ENCODE data around the gene ANP32E.

The ANP32E gene

DNA sequence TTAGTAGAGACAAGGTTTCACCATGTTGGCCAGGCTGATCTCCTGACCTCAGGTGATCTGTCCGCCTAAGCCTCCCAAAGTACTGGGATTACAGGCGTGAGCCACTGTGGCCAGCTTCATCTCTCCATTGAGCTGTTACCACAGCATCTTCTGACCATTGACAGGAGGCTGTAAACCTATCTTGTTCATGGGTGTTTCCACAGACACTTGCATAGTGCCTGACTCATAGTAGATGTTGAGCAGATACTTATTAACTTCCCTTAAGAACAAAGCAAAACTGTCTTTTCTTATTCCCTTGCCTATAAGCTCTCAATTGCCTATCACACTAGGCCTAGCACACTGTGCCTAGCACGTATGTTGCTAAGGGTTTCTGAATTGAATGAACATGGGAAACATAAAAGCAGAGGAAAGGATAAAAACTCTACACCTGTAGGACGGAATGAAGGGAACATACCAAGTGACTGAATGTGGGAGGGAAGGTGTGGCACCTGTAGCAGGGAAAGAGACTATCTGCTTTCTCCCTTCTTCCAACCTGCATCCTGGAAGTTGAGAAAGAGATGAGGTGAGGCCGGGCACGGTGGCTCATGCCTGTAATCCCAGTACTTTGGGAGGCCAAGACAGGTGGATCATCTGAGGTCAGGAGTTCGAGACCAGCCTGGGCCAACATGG is 35.5 kb upstream of the ANP32E start:
- no peak for ATAC-seq
- TF ChIP-seq OSR1 (CRISPR knock-in tag; IDR thresholded peaks at IDR 0.05) (no peak), ARNTL (CRISPR knock-in tag; IDR thresholded peaks at IDR 0.05; ENCODE audit: borderline replicate concordance, low read depth) (no peak), ZC3H10 (CRISPR knock-in tag; IDR thresholded peaks at IDR 0.05) (no peak), PPARA (CRISPR knock-in tag; IDR thresholded peaks at IDR 0.05; ENCODE audit: borderline replicate concordance) (no peak), ZNF70 (CRISPR knock-in tag; IDR thresholded peaks at IDR 0.05) (no peak), SNAI2 (CRISPR knock-in tag; IDR thresholded peaks at IDR 0.05) (no peak)
- TF ChIP-seq, protein P1, sequence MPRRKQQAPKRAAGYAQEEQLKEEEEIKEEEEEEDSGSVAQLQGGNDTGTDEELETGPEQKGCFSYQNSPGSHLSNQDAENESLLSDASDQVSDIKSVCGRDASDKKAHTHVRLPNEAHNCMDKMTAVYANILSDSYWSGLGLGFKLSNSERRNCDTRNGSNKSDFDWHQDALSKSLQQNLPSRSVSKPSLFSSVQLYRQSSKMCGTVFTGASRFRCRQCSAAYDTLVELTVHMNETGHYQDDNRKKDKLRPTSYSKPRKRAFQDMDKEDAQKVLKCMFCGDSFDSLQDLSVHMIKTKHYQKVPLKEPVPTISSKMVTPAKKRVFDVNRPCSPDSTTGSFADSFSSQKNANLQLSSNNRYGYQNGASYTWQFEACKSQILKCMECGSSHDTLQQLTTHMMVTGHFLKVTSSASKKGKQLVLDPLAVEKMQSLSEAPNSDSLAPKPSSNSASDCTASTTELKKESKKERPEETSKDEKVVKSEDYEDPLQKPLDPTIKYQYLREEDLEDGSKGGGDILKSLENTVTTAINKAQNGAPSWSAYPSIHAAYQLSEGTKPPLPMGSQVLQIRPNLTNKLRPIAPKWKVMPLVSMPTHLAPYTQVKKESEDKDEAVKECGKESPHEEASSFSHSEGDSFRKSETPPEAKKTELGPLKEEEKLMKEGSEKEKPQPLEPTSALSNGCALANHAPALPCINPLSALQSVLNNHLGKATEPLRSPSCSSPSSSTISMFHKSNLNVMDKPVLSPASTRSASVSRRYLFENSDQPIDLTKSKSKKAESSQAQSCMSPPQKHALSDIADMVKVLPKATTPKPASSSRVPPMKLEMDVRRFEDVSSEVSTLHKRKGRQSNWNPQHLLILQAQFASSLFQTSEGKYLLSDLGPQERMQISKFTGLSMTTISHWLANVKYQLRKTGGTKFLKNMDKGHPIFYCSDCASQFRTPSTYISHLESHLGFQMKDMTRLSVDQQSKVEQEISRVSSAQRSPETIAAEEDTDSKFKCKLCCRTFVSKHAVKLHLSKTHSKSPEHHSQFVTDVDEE (CRISPR knock-in tag; IDR thresholded peaks at IDR 0.05) = no peak
- TF ChIP-seq, protein P2, sequence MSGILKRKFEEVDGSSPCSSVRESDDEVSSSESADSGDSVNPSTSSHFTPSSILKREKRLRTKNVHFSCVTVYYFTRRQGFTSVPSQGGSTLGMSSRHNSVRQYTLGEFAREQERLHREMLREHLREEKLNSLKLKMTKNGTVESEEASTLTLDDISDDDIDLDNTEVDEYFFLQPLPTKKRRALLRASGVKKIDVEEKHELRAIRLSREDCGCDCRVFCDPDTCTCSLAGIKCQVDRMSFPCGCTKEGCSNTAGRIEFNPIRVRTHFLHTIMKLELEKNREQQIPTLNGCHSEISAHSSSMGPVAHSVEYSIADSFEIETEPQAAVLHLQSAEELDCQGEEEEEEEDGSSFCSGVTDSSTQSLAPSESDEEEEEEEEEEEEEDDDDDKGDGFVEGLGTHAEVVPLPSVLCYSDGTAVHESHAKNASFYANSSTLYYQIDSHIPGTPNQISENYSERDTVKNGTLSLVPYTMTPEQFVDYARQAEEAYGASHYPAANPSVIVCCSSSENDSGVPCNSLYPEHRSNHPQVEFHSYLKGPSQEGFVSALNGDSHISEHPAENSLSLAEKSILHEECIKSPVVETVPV (CRISPR knock-in tag; IDR thresholded peaks at IDR 0.05) = no peak

DNA sequence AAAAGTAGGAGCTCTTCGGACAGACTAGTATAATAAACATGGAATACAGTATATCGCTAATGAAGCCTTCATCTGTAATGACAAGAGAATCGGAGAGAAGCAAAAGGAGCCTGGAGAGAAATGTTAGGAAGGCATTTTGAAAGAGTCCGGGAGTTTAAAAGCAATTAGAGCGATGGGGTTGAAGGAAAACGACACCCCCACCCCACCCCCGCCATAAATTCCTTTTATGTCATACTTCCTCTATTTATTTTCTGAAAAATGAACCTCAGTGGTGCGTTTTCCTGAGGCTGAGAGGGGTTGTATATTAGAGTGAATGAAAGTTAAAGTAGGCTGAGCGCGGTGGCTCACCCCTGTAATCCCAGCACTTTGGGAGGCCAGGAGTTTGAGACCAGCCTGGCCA is 33.5 kb upstream of the ANP32E start:
- ATAC-seq = no peak
- no peak for TF ChIP-seq POU6F1 (CRISPR knock-in tag; IDR thresholded peaks at IDR 0.05; ENCODE audit: borderline replicate concordance, low read depth)
- TF ChIP-seq RARB (CRISPR knock-in tag; IDR thresholded peaks at IDR 0.05) = no peak
- TF ChIP-seq BACH2 (CRISPR knock-in tag; IDR thresholded peaks at IDR 0.05; ENCODE audit: borderline replicate concordance) = no peak
- TF ChIP-seq, protein P2 (CRISPR knock-in tag; IDR thresholded peaks at IDR 0.05) = no peak
- TF ChIP-seq GLIS3 (CRISPR knock-in tag; IDR thresholded peaks at IDR 0.05) = no peak
- TF ChIP-seq PPARA (CRISPR knock-in tag; IDR thresholded peaks at IDR 0.05; ENCODE audit: borderline replicate concordance) = no peak
- TF ChIP-seq ZC3H10 (CRISPR knock-in tag; IDR thresholded peaks at IDR 0.05) = no peak
- TF ChIP-seq ISL1 (CRISPR knock-in tag; IDR thresholded peaks at IDR 0.05) = no peak
- no peak for TF ChIP-seq ZFP3 (CRISPR knock-in tag; IDR thresholded peaks at IDR 0.05)
- no peak for TF ChIP-seq ESRRG (CRISPR knock-in tag; IDR thresholded peaks at IDR 0.05)

GRCh38 chr1:150268705-150269403 is 32.9 kb upstream of the ANP32E start, which contains the start of gene APH1A:
Gene APH1A, minus strand, starts transcription at chr1:150269016. Its CDS starts 206 bp downstream, at chr1:150268810.
- peak; percentile 99 for ATAC-seq
- TF ChIP-seq PATZ1 (CRISPR knock-in tag; IDR thresholded peaks at IDR 0.05; ENCODE audit: borderline replicate concordance) (no peak), POU6F1 (CRISPR knock-in tag; IDR thresholded peaks at IDR 0.05; ENCODE audit: borderline replicate concordance, low read depth) (no peak), ZC3H10 (CRISPR knock-in tag; IDR thresholded peaks at IDR 0.05) (no peak), GLIS3 (CRISPR knock-in tag; IDR thresholded peaks at IDR 0.05) (no peak), RARB (CRISPR knock-in tag; IDR thresholded peaks at IDR 0.05) (no peak), ZNF70 (CRISPR knock-in tag; IDR thresholded peaks at IDR 0.05) (no peak), ZNF565 (CRISPR knock-in tag; conservative IDR thresholded peaks at IDR 0.05; ENCODE audit: low read depth) (no peak), ZNF8 (CRISPR knock-in tag; IDR thresholded peaks at IDR 0.05) (no peak), CREB5 (CRISPR knock-in tag; IDR thresholded peaks at IDR 0.05; ENCODE audit: low read depth) (no peak), ESRRG (CRISPR knock-in tag; IDR thresholded peaks at IDR 0.05) (no peak), CSDC2 (CRISPR knock-in tag; IDR thresholded peaks at IDR 0.05) (no peak), PPARA (CRISPR knock-in tag; IDR thresholded peaks at IDR 0.05; ENCODE audit: borderline replicate concordance) (no peak)
- TF ChIP-seq, protein P1 (CRISPR knock-in tag; IDR thresholded peaks at IDR 0.05) = no peak

Data from SK-N-SH treated with all-trans-retinoic acid at 6 μM for 48 hours (cell line).